H1 (cell line): Measurements from ENCODE around the gene ANAPC5. TPM values are rescaled to one million over a fixed set of nuclear protein-coding genes. Genes with fewer than 3 reads are reported as not detected.

Experiments
- CTCF ChIA-PET: fragments of 300-600 bp; sonication (Branson Sonifier 250); formaldehyde crosslinking; loops from one replicate; lab custom pipeline; 2021; ENCODE audit not compliant: partially characterized antibody; lab: Charles Lee
- POLR2A ChIA-PET: fragments of 300-600 bp; sonication (Branson Sonifier 250); formaldehyde crosslinking; loops from one replicate; lab custom pipeline; 2021; ENCODE audit warnings: inconsistent platforms; ENCODE audit not compliant: partially characterized antibody; lab: Charles Lee
- DNase-seq, 2 experiments: peaks; one replicate each; pipeline versions ENCODE4 v3.0.0 to v3.0.0-alpha.2; 2010 to 2022; ENCODE audit warnings: low spot score in 2 of 2, low read depth in 1 of 2, mixed read lengths in 1 of 2
- FAIRE-seq: peaks from 2 replicates; lab custom pipeline; 2011; peaks lifted over from hg19 to GRCh38; lab: Jason Lieb, UNC
- H2AFZ ChIP-seq: 2 replicates; pipeline ENCODE4 v1.8.1; 2012; ENCODE audit warnings: low read length, inconsistent platforms
- H2AK5ac ChIP-seq: 2 replicates; pipeline ENCODE4 v1.6.1; 2013; ENCODE audit warnings: low read depth, low read length
- H2BK120ac ChIP-seq: replicated peaks from 2 replicates; pipeline ENCODE3; 2013; ENCODE audit warnings: low read depth, low read length, inconsistent platforms
- H2BK12ac ChIP-seq: 2 replicates; pipeline ENCODE4 v1.6.1; 2013; ENCODE audit warnings: low read depth, low read length
- H2BK15ac ChIP-seq: 2 replicates; pipeline ENCODE4 v1.6.1; 2013; ENCODE audit warnings: low read length
- H2BK20ac ChIP-seq: 2 replicates; pipeline ENCODE4 v1.6.1; 2013; ENCODE audit warnings: low read length
- H2BK5ac ChIP-seq: 2 replicates; pipeline ENCODE4 v1.6.1; 2013; ENCODE audit warnings: low read depth, low read length
- H3K14ac ChIP-seq: 2 replicates; pipeline ENCODE4 v1.6.1; 2013; ENCODE audit warnings: inconsistent platforms; ENCODE audit not compliant: insufficient read length
- H3K18ac ChIP-seq: 2 replicates; pipeline ENCODE4 v1.6.1; 2013; ENCODE audit warnings: low read length; ENCODE audit errors: extremely low read depth
- H3K23ac ChIP-seq: 2 replicates; pipeline ENCODE4 v1.6.1; 2013; ENCODE audit warnings: inconsistent platforms; ENCODE audit not compliant: insufficient read length
- H3K23me2 ChIP-seq: 2 replicates; pipeline ENCODE4 v1.6.1; 2013; ENCODE audit warnings: low read depth, low read length
- H3K27ac ChIP-seq: 2 replicates; pipeline ENCODE4 v1.6.1; 2011; ENCODE audit warnings: low read depth, low read length, inconsistent platforms
- H3K27me3 ChIP-seq, 4 experiments: replicated peaks in 1 of 4; 1 replicate in 1 of 4; 2 replicates in 3 of 4; pipeline versions ENCODE4 v1.6.1 to v1.8.1; 2011 to 2013; ENCODE audit warnings: low read length in 3 of 4, mild to moderate bottlenecking in 3 of 4, inconsistent platforms in 2 of 4, mixed read lengths in 2 of 4, moderate library complexity in 1 of 4; ENCODE audit not compliant: control insufficient read depth in 3 of 4, insufficient read depth in 3 of 4; ENCODE audit errors: extremely low read depth in 1 of 4
- H3K36me3 ChIP-seq, 4 experiments: 2 replicates each; pipeline versions ENCODE4 v1.6.1 to v1.8.1; 2011 to 2013; ENCODE audit warnings: mild to moderate bottlenecking in 4 of 4, low read length in 3 of 4, moderate library complexity in 2 of 4, control low read depth in 1 of 4, inconsistent platforms in 1 of 4; ENCODE audit not compliant: insufficient read depth in 4 of 4, control insufficient read depth in 2 of 4
- H3K4ac ChIP-seq: replicated peaks from 2 replicates; pipeline ENCODE3; 2013; ENCODE audit warnings: low read length, low read depth, mixed read lengths, inconsistent platforms; ENCODE audit not compliant: insufficient read length
- H3K4me1 ChIP-seq, 4 experiments: replicated peaks in 1 of 4; 1 replicate in 1 of 4; 2 replicates in 3 of 4; pipeline versions ENCODE4 v1.6.1 to v1.8.1; 2011 to 2013; ENCODE audit warnings: low read length in 3 of 4, inconsistent platforms in 2 of 4, mixed read lengths in 1 of 4; ENCODE audit not compliant: insufficient read depth in 4 of 4, control insufficient read depth in 3 of 4
- H3K4me2 ChIP-seq, 2 experiments: 2 replicates each; pipeline versions ENCODE4 v1.6.1 to v1.8.1; 2011 to 2013; ENCODE audit warnings: low read depth in 2 of 2, low read length in 2 of 2, control low read depth in 1 of 2, inconsistent platforms in 1 of 2, mild to moderate bottlenecking in 1 of 2; ENCODE audit not compliant: insufficient read depth in 1 of 2
- H3K4me3 ChIP-seq, 4 experiments: fragments of 200-600, 300-600 bp in 1 of 4; sonication (generic), shearing (Covaris generic), sonication (Bioruptor Twin) in 1 of 4; 2 replicates each; pipeline versions ENCODE4 v1.5.1 to v1.8.1; 2011 to 2016; ENCODE audit warnings: low read length in 4 of 4, low read depth in 3 of 4, control low read depth in 2 of 4, inconsistent platforms in 2 of 4, mild to moderate bottlenecking in 2 of 4, mixed read lengths in 1 of 4, moderate library complexity in 1 of 4; ENCODE audit not compliant: insufficient read depth in 2 of 4; ENCODE audit errors: extremely low read depth in 1 of 4
- H3K56ac ChIP-seq: replicated peaks from 2 replicates; pipeline ENCODE3; 2013; ENCODE audit warnings: low read depth, mild to moderate bottlenecking, mixed read lengths, low read length, inconsistent platforms; ENCODE audit not compliant: insufficient read length
- H3K79me1 ChIP-seq: 2 replicates; pipeline ENCODE4 v1.6.1; 2013; ENCODE audit warnings: low read depth, low read length, control low read depth
- H3K79me2 ChIP-seq, 2 experiments: 2 replicates each; pipeline versions ENCODE4 v1.6.1 to v1.8.1; 2012 to 2013; ENCODE audit warnings: low read length in 2 of 2, mild to moderate bottlenecking in 2 of 2, inconsistent platforms in 1 of 2; ENCODE audit not compliant: insufficient read depth in 2 of 2, control insufficient read depth in 1 of 2
- H3K9ac ChIP-seq, 4 experiments: replicated peaks in 1 of 4; 1 replicate in 1 of 4; 2 replicates in 3 of 4; pipeline versions ENCODE4 v1.6.1 to v1.8.1; 2011 to 2013; ENCODE audit warnings: low read depth in 3 of 4, low read length in 3 of 4, control low read depth in 2 of 4, mild to moderate bottlenecking in 2 of 4, moderate library complexity in 2 of 4, inconsistent platforms in 1 of 4; ENCODE audit errors: extremely low read depth in 1 of 4
- H3K9me3 ChIP-seq, 2 experiments: 2 replicates each; pipeline versions ENCODE4 v1.6.1 to v1.8.1; 2012 to 2013; ENCODE audit warnings: mild to moderate bottlenecking in 2 of 2, moderate library complexity in 2 of 2, control low read depth in 1 of 2, inconsistent platforms in 1 of 2, low read depth in 1 of 2, low read length in 1 of 2, mixed read lengths in 1 of 2; ENCODE audit not compliant: insufficient read depth in 2 of 2
- H4K20me1 ChIP-seq, 2 experiments: replicated peaks in 1 of 2; 2 replicates each; pipeline versions ENCODE3 to v1.8.1; 2011 to 2013; ENCODE audit warnings: inconsistent platforms in 2 of 2, low read length in 2 of 2, mild to moderate bottlenecking in 1 of 2; ENCODE audit not compliant: insufficient read depth in 2 of 2, control insufficient read depth in 1 of 2
- H4K5ac ChIP-seq: 2 replicates; pipeline ENCODE4 v1.6.1; 2013; ENCODE audit warnings: low read length, low read depth, mixed read lengths, inconsistent platforms; ENCODE audit not compliant: insufficient read length
- H4K8ac ChIP-seq: 2 replicates; pipeline ENCODE4 v1.8.0; 2013; ENCODE audit warnings: mild to moderate bottlenecking, moderate library complexity, low read length, inconsistent platforms; ENCODE audit not compliant: insufficient read depth; ENCODE audit errors: extremely low read depth
- H4K91ac ChIP-seq: replicated peaks from 2 replicates; pipeline ENCODE3; 2013; ENCODE audit warnings: low read length, mixed read lengths, inconsistent platforms; ENCODE audit not compliant: insufficient read length
- EZH2 ChIP-seq: fragments of 200-600 bp; sonication (generic); IDR thresholded peaks from 2 replicates; pipeline ENCODE4 v1.7.1; 2012; ENCODE audit warnings: low read depth, mild to moderate bottlenecking, moderate library complexity, low read length, inconsistent platforms; ENCODE audit not compliant: severe bottlenecking
- POLR2AphosphoS5 ChIP-seq: IDR thresholded peaks from 2 replicates; pipeline ENCODE4 v1.6.1; 2011; ENCODE audit warnings: low read depth, low read length
- SUZ12 ChIP-seq: fragments of 200-600 bp; sonication (generic); IDR thresholded peaks from 2 replicates; pipeline ENCODE4 v1.6.1; 2012; ENCODE audit warnings: mild to moderate bottlenecking, inconsistent platforms, low read length, moderate library complexity, mixed read lengths
- WGBS, 2 experiments: shearing (Covaris generic) in 1 of 2; methylation state at CpG; one replicate each; pipeline versions ENCODE4 v1.1.6 to v1.1.7; 2013 to 2015; ENCODE audit warnings: low lambda C conversion rate in 2 of 2, mixed read lengths in 2 of 2, inconsistent platforms in 1 of 2, low coverage in 1 of 2, missing lambda C conversion rate in 1 of 2; ENCODE audit not compliant: insufficient replicate concordance in 2 of 2, insufficient coverage in 1 of 2, insufficient read length in 1 of 2; ENCODE audit errors: extremely low coverage in 1 of 2, missing lambda C conversion rate in 1 of 2; 5-methylcytosine and 5-hydroxymethylcytosine counted together
- polyA plus RNA-seq, 7 experiments: library from polyadenylated mRNA; depleted of rRNA in 3 of 7; stranded (reverse) in 5 of 7; unstranded in 2 of 7; fragments of >200 nt in 5 of 7; fragments of 200-250 nt in 2 of 7; gene quantifications; 1 replicate in 5 of 7; 2 replicates in 1 of 7; 4 replicates in 1 of 7; pipeline versions ENCODE4 v1.2.1 to v1.2.3, GENCODE V29; 2011 to 2013; ENCODE audit warnings: missing spikeins in 2 of 7, mixed read lengths in 2 of 7
- total RNA-seq: library from RNA; stranded (reverse); fragmentation: NEBNext Ultra II Directional; extraction: Animal tissue kit (Norgen Biotek cat#: 25700); gene quantifications from 2 replicates; pipeline ENCODE4 v1.2.1, GENCODE V29; 2021

Gene ANAPC5
- total and polyA plus RNA-seq, 2 of the 8 experiments (the other 6 are each of a cell fraction or from before 2014, with no cell fraction given) = 103 to 127 TPM

DNA sequence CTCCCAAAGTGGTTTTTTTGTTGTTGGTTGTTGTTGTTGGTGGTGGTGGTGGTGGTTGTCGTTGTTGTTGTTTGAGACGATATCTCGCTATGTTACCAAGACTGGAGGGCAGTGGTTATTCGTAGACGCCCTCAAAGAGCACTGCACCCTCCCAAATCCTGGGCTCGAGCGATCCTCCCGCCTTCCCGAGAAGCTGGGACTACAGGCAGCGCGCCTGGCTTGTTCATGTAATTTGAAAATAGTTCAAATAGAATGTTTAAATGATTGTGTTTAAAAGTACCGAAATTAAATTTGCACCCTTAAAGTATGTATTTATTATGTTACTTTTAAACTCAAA lies 439 bp upstream of the ANAPC5 start:
- Histone ChIP-seq H3K23me2 (peaks cover 2% of the 10 kb centered on the region; the same call in 1 of the 2 replicates), H2AFZ (0 out of 2 replicates have a peak overlapping the region, but pooled peaks have one; percentile 42), H3K23ac (no peak overlapping the region), H3K79me2 (peaks cover 0 to 39% of the 10 kb centered on the region in 2 experiments; a peak in 3 of 4 replicates), H4K20me1 (no peaks in the 10 kb centered on the region), H4K91ac (no peak overlapping the region), H2BK120ac (no peak overlapping the region), H3K14ac (no peak overlapping the region), H3K9me3 (no peaks in the 10 kb centered on the region), H2BK20ac (no peak overlapping the region), H2BK15ac (no peak overlapping the region), H3K56ac (no peak overlapping the region), H3K79me1 (peaks cover 3% of the 10 kb centered on the region), H3K4me2 (peak overlapping the region; percentile 72 to 86), H4K8ac (peak overlapping the region; percentile 51; the same call in 1 of the 2 replicates), H4K5ac (no peak overlapping the region), H2AK5ac (no peak overlapping the region), H2BK12ac (no peak overlapping the region), H3K27ac (no peak overlapping the region), H3K4me1 (0 out of 7 replicates have a peak, but pooled peaks cover 0 to 2% (median 0%) of the 10 kb centered on the region in 4 experiments), H3K18ac (no peak overlapping the region), H3K27me3 (no peaks in the 10 kb centered on the region), H3K4ac (no peak overlapping the region), H3K36me3 (no peaks in the 10 kb centered on the region; a peak in 1 of 8 replicates), H3K4me3 (peak overlapping the region; percentile 94 to 97 (median 96)), H2BK5ac (no peak overlapping the region), H3K9ac (peak overlapping the region; percentile 23 to 79 (median 51); a peak in 5 of 7 replicates)
- POLR2A ChIA-PET = interaction anchor here (0.6 to 2.8 kb wide), 11 partner anchors 9 to 1161 kb away, joined by 3 to 13 read pairs (median 4); partner anchors contain the start of gene RNF34
- TF ChIP-seq EZH2 (no peak), SUZ12 (no peak), POLR2AphosphoS5 (no peak)
- DNase-seq (no peak), FAIRE-seq (no peak)
- CTCF ChIA-PET = interaction anchor here (1.2 kb wide), 1 partner anchor 25 kb away, joined by 3 read pairs; no protein-coding TSS in a partner anchor
- 3% methylated on average over 8 of the region's 12 CpGs; no CpG with 5 or more reads in 1 of the 2 experiments for WGBS, 2 experiments
